ENCODE results near the gene C4orf50. TPM values are rescaled to one million over a fixed set of nuclear protein-coding genes. Genes with fewer than 3 reads are reported as not detected.

C4orf50 gene
- total RNA-seq, 1 experiment from 2014 or later, result not detected

GRCh38 chr4:5883916-5884315, 134.3 kb downstream of the C4orf50 start:
- H3K4me1 ChIP-seq, result peaks cover 37% of the 10 kb centered on the region
- peak overlapping the region; percentile 80 for H3K27ac ChIP-seq
- H3K27me3 ChIP-seq, result no peaks in the 10 kb centered on the region
- no peaks in the 10 kb centered on the region for H3K9me3 ChIP-seq (replicated peaks)
- H3K36me3 ChIP-seq, result peaks cover 7% of the 10 kb centered on the region; the same call in 1 of the 2 replicates
- no peak overlapping the region for H3K4me3 ChIP-seq
- DNase-seq, result peak; percentile 59 to 74

GRCh38 chr4:5882947-5883346, 135.3 kb downstream of the C4orf50 start:
- Histone ChIP-seq H3K27ac (no peak overlapping the region), H3K36me3 (peaks cover 7% of the 10 kb centered on the region; the same call in 1 of the 2 replicates), H3K27me3 (no peaks in the 10 kb centered on the region), H3K9me3 (replicated peaks) (no peaks in the 10 kb centered on the region), H3K4me1 (peaks cover 34% of the 10 kb centered on the region), H3K4me3 (no peak overlapping the region)
- DNase-seq, result no peak

- Histone ChIP-seq H3K9me3 (replicated peaks) (no peaks in the 10 kb centered on the region), H3K27ac (no peak overlapping the region), H3K4me3 (no peak overlapping the region), H3K4me1 (peaks cover 27% of the 10 kb centered on the region), H3K36me3 (peaks cover 7% of the 10 kb centered on the region; the same call in 1 of the 2 replicates), H3K27me3 (no peaks in the 10 kb centered on the region)
- no peak for DNase-seq
These were observed 136.9 kb downstream of the C4orf50 start for GRCh38 chr4:5881340-5881739.

GRCh38 chr4:5878359-5878758, 139.9 kb downstream of the C4orf50 start:
- H3K27me3 ChIP-seq, result no peaks in the 10 kb centered on the region
- peaks cover 4% of the 10 kb centered on the region for H3K4me1 ChIP-seq
- no peak for DNase-seq
- H3K4me3 ChIP-seq, result no peak overlapping the region
- peaks cover 3% of the 10 kb centered on the region; the same call in 1 of the 2 replicates for H3K36me3 ChIP-seq
- no peaks in the 10 kb centered on the region for H3K9me3 ChIP-seq (replicated peaks)
- no peak overlapping the region for H3K27ac ChIP-seq

- Histone ChIP-seq H3K4me3 (no peak overlapping the region), H3K36me3 (peaks cover 9% of the 10 kb centered on the region; the same call in 1 of the 2 replicates), H3K9me3 (replicated peaks) (no peaks in the 10 kb centered on the region), H3K4me1 (peaks cover 2% of the 10 kb centered on the region; the same call in 1 of the 2 replicates), H3K27ac (no peak overlapping the region), H3K27me3 (no peaks in the 10 kb centered on the region)
- DNase-seq, result no peak
These were observed 140.8 kb downstream of the C4orf50 start for GRCh38 chr4:5877392-5877791.

- no peak overlapping the region for H3K4me3 ChIP-seq
- H3K36me3 ChIP-seq, result peaks cover 10% of the 10 kb centered on the region; the same call in 1 of the 2 replicates
- peaks cover 2% of the 10 kb centered on the region; the same call in 1 of the 2 replicates for H3K4me1 ChIP-seq
- no peaks in the 10 kb centered on the region for H3K27me3 ChIP-seq
- H3K9me3 ChIP-seq (replicated peaks), result no peaks in the 10 kb centered on the region
- peak; percentile 54 to 66 for DNase-seq
- no peak overlapping the region for H3K27ac ChIP-seq
These were observed 143.3 kb downstream of the C4orf50 start for GRCh38 chr4:5874811-5875449.

- Histone ChIP-seq H3K9me3 (replicated peaks) (no peaks in the 10 kb centered on the region), H3K4me1 (peaks cover 10% of the 10 kb centered on the region; the same call in 1 of the 2 replicates), H3K4me3 (no peak overlapping the region), H3K36me3 (peaks cover 13% of the 10 kb centered on the region), H3K27ac (no peak overlapping the region), H3K27me3 (no peaks in the 10 kb centered on the region)
- no peak for DNase-seq
These were observed 147.5 kb downstream of the C4orf50 start for GRCh38 chr4:5870701-5871100.

GRCh38 chr4:5869966-5870619, 148.1 kb downstream of the C4orf50 start:
- peaks cover 13% of the 10 kb centered on the region for H3K36me3 ChIP-seq
- H3K4me1 ChIP-seq, result peaks cover 10% of the 10 kb centered on the region; the same call in 1 of the 2 replicates
- no peak overlapping the region for H3K4me3 ChIP-seq
- H3K9me3 ChIP-seq (replicated peaks), result no peaks in the 10 kb centered on the region
- no peak overlapping the region for H3K27ac ChIP-seq
- no peaks in the 10 kb centered on the region for H3K27me3 ChIP-seq
- DNase-seq, result no peak

- Histone ChIP-seq H3K36me3 (peaks cover 12% of the 10 kb centered on the region), H3K9me3 (replicated peaks) (no peaks in the 10 kb centered on the region), H3K4me1 (peaks cover 24% of the 10 kb centered on the region), H3K27ac (no peak overlapping the region), H3K4me3 (no peak overlapping the region), H3K27me3 (no peaks in the 10 kb centered on the region)
- no peak for DNase-seq
These were observed 150.4 kb downstream of the C4orf50 start for GRCh38 chr4:5867866-5868265.

GRCh38 chr4:5866841-5867813, 151.1 kb downstream of the C4orf50 start:
- Histone ChIP-seq H3K4me3 (no peak overlapping the region), H3K36me3 (peaks cover 6% of the 10 kb centered on the region), H3K9me3 (replicated peaks) (no peaks in the 10 kb centered on the region), H3K27me3 (no peaks in the 10 kb centered on the region), H3K27ac (no peak overlapping the region), H3K4me1 (peaks cover 24% of the 10 kb centered on the region)
- no peak for DNase-seq

- peaks cover 14% of the 10 kb centered on the region for H3K36me3 ChIP-seq
- no peak for DNase-seq
- no peak overlapping the region for H3K27ac ChIP-seq
- H3K9me3 ChIP-seq (replicated peaks), result no peaks in the 10 kb centered on the region
- no peak overlapping the region for H3K4me3 ChIP-seq
- peaks cover 24% of the 10 kb centered on the region for H3K4me1 ChIP-seq
- no peaks in the 10 kb centered on the region for H3K27me3 ChIP-seq
These were observed 152.2 kb downstream of the C4orf50 start for GRCh38 chr4:5865896-5866599.

GRCh38 chr4:5863461-5864113, 154.6 kb downstream of the C4orf50 start:
- peak; percentile 84 to 90 for DNase-seq
- H3K27me3 ChIP-seq, result no peaks in the 10 kb centered on the region
- H3K9me3 ChIP-seq (replicated peaks), result no peaks in the 10 kb centered on the region
- H3K4me3 ChIP-seq, result no peak overlapping the region
- peaks cover 32% of the 10 kb centered on the region for H3K36me3 ChIP-seq
- peaks cover 24% of the 10 kb centered on the region for H3K4me1 ChIP-seq
- H3K27ac ChIP-seq, result peak overlapping the region; percentile 43

- Histone ChIP-seq H3K27me3 (no peaks in the 10 kb centered on the region), H3K27ac (no peak overlapping the region), H3K9me3 (replicated peaks) (no peaks in the 10 kb centered on the region), H3K4me3 (no peak overlapping the region), H3K36me3 (peaks cover 45% of the 10 kb centered on the region), H3K4me1 (peaks cover 2% of the 10 kb centered on the region; the same call in 1 of the 2 replicates)
- DNase-seq, result no peak
These were observed 160.0 kb downstream of the C4orf50 start for GRCh38 chr4:5858020-5858769.
